K562 treated with DMSO at 1 percent for 12 hours (cell line): ENCODE data around the gene TFIP11. TPM values are rescaled to one million over a fixed set of nuclear protein-coding genes. Genes with fewer than 3 reads are reported as not detected.

Source experiments
- total RNA-seq: library from RNA; unstranded; fragments of 300-600 nt; gene quantifications from 2 replicates; pipeline ENCODE4 v1.2.3, GENCODE V29; 2022; ENCODE audit not compliant: insufficient read depth

The TFIP11 gene
- total RNA-seq = 16.3 and 23.8 TPM in 2 replicates

DNA sequence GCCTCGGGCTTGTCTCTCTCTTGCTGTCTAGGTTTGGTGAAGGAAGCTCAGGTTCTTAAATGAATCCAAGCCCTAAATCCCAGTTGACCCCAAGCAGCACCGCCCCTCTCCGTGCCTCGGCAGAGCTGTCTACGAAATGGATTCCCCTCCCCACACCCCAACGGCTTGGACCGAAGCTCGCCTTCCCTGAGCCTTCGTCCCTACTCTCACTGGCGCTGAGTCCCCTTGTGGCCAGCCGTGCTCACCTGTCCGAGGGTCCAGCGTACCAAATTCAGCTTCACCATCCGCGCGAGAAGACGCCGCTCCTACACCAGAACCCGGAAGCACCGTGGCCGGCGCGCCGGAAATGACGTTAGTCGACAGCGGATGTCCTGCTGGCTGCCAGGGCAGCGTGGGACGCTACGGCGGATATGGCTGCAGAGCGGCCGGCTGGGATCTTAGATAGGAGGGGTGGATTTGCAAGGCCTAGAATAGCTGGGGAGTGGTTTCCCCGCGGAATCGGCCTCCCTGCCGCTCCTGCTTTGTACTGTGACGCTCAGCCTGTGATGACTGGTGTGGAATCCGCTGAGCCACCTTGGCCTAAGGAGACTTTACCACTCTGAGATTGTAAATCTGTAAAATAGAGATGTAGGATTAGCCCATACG is at the start of gene TFIP11:
TSS of gene TFIP11 (minus strand) at position 325 of the 645 bp plus-strand sequence. CDS start 2,201 bp downstream, outside the sequence.

DNA sequence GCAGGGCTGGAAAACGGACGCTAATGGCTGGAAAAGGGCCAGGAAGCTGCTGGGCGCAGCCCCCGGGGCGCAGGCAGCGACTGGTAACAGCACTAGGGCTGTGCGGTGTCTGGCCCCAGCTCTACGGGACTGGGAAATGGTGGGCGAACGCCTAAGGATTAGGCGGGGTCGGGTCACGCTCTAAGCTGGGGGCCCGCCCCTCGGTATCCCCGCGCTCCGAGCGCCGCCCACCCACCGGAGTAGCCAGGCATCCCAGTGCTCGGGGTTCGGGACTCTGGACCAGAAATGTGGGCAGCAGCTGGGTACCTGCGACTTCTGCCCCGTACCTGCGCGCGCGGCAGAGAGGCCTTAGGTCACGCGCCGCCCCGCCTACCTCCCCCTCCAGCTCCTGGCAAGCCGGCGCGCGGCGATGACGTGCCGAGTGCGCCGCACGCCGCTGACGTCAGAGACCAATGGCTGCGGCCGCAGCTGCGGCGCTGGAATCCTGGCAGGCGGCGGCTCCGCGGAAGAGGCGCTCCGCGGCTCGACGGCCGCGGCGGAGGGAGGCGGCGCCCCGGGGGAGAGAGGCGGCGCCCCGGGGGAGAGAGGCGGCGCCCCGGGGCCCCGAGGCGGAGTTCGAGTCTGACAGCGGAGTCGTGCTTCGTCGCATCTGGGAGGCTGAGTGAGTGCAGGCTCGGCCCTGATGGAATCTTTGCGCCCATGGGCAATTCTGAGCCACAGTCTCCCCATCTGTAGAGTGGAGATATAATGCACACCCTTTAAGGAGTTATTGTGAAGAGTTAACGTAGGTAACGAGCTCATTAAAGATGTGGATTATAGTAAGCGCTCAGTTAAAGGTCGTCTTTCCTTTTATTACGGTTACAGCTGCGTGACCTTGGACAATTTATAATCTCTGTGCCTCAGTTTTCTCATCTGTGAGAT is 28.6 kb downstream of the TFIP11 start, which contains the start of the genes HPS4 and SRRD:
TSS of gene HPS4 (minus strand) at position 345 of the 921 bp plus-strand sequence. CDS start 2,021 bp downstream, outside the sequence.
TSS of gene SRRD (plus strand) at position 439 of the 921 bp plus-strand sequence. CDS start at position 453, 14 bp downstream.

Other genes starting within 250 kb of the TFIP11 start
- 0.84 and 1.9 TPM in 2 replicates for gene ASPHD2, start 83.2 kb downstream of the TFIP11 start, total RNA-seq
- gene HPS4, start 28.7 kb downstream of the TFIP11 start, total RNA-seq = 7.9 and 23.9 TPM in 2 replicates
- 8.4 and 12.4 TPM in 2 replicates for gene SRRD, start 28.6 kb downstream of the TFIP11 start, total RNA-seq
- gene TPST2, start 77.7 kb upstream of the TFIP11 start, total RNA-seq = 70.3 and 71.0 TPM in 2 replicates
- not detected in 2 replicates for gene CRYBB1, start 105.6 kb upstream of the TFIP11 start, total RNA-seq
- not detected in 2 replicates for gene CRYBA4, start 109.5 kb upstream of the TFIP11 start, total RNA-seq
- gene MIAT, start 145.1 kb upstream of the TFIP11 start, total RNA-seq = 0.27 TPM in 1 of 2 replicates, not detected in the other